H9 (cell line): Measurements from ENCODE around the gene BACH2. TPM values are rescaled to one million over a fixed set of nuclear protein-coding genes. Genes with fewer than 3 reads are reported as not detected.

Experiments used
- DNase-seq: peaks from one replicate; pipeline ENCODE4 v3.0.0-alpha.2; 2017
- H2AFZ ChIP-seq: one replicate; pipeline ENCODE4 v1.6.1; 2013; ENCODE audit warnings: mild to moderate bottlenecking, low read length, control low read depth, moderate library complexity
- H2AK5ac ChIP-seq: 2 replicates; pipeline ENCODE4 v1.6.1; 2013; ENCODE audit warnings: low read length, control low read depth, mixed read lengths; ENCODE audit not compliant: insufficient read length
- H2BK120ac ChIP-seq: one replicate; pipeline ENCODE4 v1.6.1; 2013; ENCODE audit warnings: low read depth, mild to moderate bottlenecking, low read length, control low read depth, inconsistent platforms; ENCODE audit not compliant: poor library complexity, severe bottlenecking
- H2BK12ac ChIP-seq: 2 replicates; pipeline ENCODE4 v1.6.1; 2013; ENCODE audit warnings: low read length, control low read depth, mixed read lengths, low read depth; ENCODE audit not compliant: insufficient read length
- H2BK15ac ChIP-seq: 2 replicates; pipeline ENCODE4 v1.6.1; 2013; ENCODE audit warnings: low read depth, low read length, control low read depth
- H2BK20ac ChIP-seq: one replicate; pipeline ENCODE4 v1.6.1; 2013; ENCODE audit warnings: low read depth, mild to moderate bottlenecking, low read length, control low read depth, inconsistent platforms; ENCODE audit not compliant: poor library complexity, severe bottlenecking
- H2BK5ac ChIP-seq: 2 replicates; pipeline ENCODE4 v1.6.1; 2013; ENCODE audit warnings: low read length, control low read depth, mixed read lengths; ENCODE audit not compliant: insufficient read length
- H3K14ac ChIP-seq: 2 replicates; pipeline ENCODE4 v1.6.1; 2013; ENCODE audit warnings: low read length, control low read depth; ENCODE audit not compliant: insufficient read depth
- H3K18ac ChIP-seq: 2 replicates; pipeline ENCODE4 v1.6.1; 2013; ENCODE audit warnings: low read depth, mild to moderate bottlenecking, mixed read lengths, low read length, control low read depth; ENCODE audit not compliant: insufficient read length
- H3K23ac ChIP-seq: 2 replicates; pipeline ENCODE4 v1.6.1; 2013; ENCODE audit warnings: low read length, control low read depth, mixed read lengths, low read depth; ENCODE audit not compliant: insufficient read length
- H3K23me2 ChIP-seq: 2 replicates; pipeline ENCODE4 v1.6.1; 2013; ENCODE audit warnings: low read depth, mild to moderate bottlenecking, mixed read lengths, low read length, control low read depth; ENCODE audit not compliant: insufficient read length, poor library complexity, severe bottlenecking
- H3K27ac ChIP-seq: 2 replicates; pipeline ENCODE4 v1.5.1; 2013; ENCODE audit warnings: low read length, control low read depth, mixed read lengths, low read depth; ENCODE audit not compliant: insufficient read length
- H3K27me3 ChIP-seq: 2 replicates; pipeline ENCODE4 v1.6.1; 2013; ENCODE audit warnings: low read length, control low read depth, inconsistent platforms; ENCODE audit not compliant: insufficient read depth
- H3K4ac ChIP-seq: 2 replicates; pipeline ENCODE4 v1.6.1; 2013; ENCODE audit warnings: low read depth, mild to moderate bottlenecking, control low read depth, inconsistent platforms, low read length, moderate library complexity
- H3K4me1 ChIP-seq: 2 replicates; pipeline ENCODE4 v1.6.1; 2013; ENCODE audit warnings: low read length, control low read depth, inconsistent platforms; ENCODE audit not compliant: insufficient read depth
- H3K4me2 ChIP-seq: 2 replicates; pipeline ENCODE4 v1.6.1; 2013; ENCODE audit warnings: low read length, control low read depth, mixed read lengths; ENCODE audit not compliant: insufficient read length, insufficient read depth
- H3K56ac ChIP-seq: 2 replicates; pipeline ENCODE4 v1.6.1; 2013; ENCODE audit warnings: low read depth, mild to moderate bottlenecking, mixed read lengths, low read length, control low read depth; ENCODE audit not compliant: insufficient read length
- H3K79me1 ChIP-seq: 2 replicates; pipeline ENCODE4 v1.6.1; 2013; ENCODE audit warnings: low read depth, mild to moderate bottlenecking, moderate library complexity, low read length, control low read depth, inconsistent platforms; ENCODE audit not compliant: insufficient read depth, poor library complexity, severe bottlenecking
- H3K79me2 ChIP-seq: 2 replicates; pipeline ENCODE4 v1.6.1; 2013; ENCODE audit warnings: low read length, control low read depth, inconsistent platforms; ENCODE audit not compliant: insufficient read depth
- H3K9ac ChIP-seq: 2 replicates; pipeline ENCODE4 v1.6.1; 2013; ENCODE audit warnings: low read length, control low read depth, mixed read lengths; ENCODE audit not compliant: insufficient read length; ENCODE audit errors: extremely low read depth
- H3K9me3 ChIP-seq: one replicate; pipeline ENCODE4 v1.6.1; 2013; ENCODE audit warnings: low read depth, low read length, inconsistent platforms; ENCODE audit not compliant: control insufficient read depth
- H3T11ph ChIP-seq: one replicate; pipeline ENCODE4 v1.6.1; 2013; ENCODE audit warnings: mild to moderate bottlenecking, low read length, control low read depth, inconsistent platforms
- H4K20me1 ChIP-seq: one replicate; pipeline ENCODE4 v1.6.1; 2013; ENCODE audit not compliant: control insufficient read depth, insufficient read length, insufficient read depth
- H4K5ac ChIP-seq: 2 replicates; pipeline ENCODE4 v1.6.1; 2013; ENCODE audit warnings: low read depth, mild to moderate bottlenecking, mixed read lengths, low read length, control low read depth; ENCODE audit not compliant: insufficient read length
- H4K8ac ChIP-seq: replicated peaks from 2 replicates; pipeline ENCODE4 v1.6.1; 2013; ENCODE audit warnings: low read length, control low read depth, mixed read lengths, low read depth; ENCODE audit not compliant: insufficient read length
- H4K91ac ChIP-seq: 2 replicates; pipeline ENCODE4 v1.6.1; 2013; ENCODE audit warnings: low read depth, mild to moderate bottlenecking, moderate library complexity, mixed read lengths, low read length, control low read depth; ENCODE audit not compliant: insufficient read length
- H3K27ac Mint-ChIP-seq, 3 experiments: 2 replicates in 2 of 3; 3 replicates in 1 of 3; pipeline ENCODE4 v1.8.0; 2020 to 2021; ENCODE audit warnings: mixed read lengths in 3 of 3, mild to moderate bottlenecking in 1 of 3, moderate library complexity in 1 of 3
- H3K27me3 Mint-ChIP-seq: 2 replicates; pipeline ENCODE4 v1.8.0; 2021; ENCODE audit warnings: low read depth, mild to moderate bottlenecking, moderate library complexity, mixed read lengths
- H3K36me3 Mint-ChIP-seq, 3 experiments: 2 replicates in 2 of 3; 3 replicates in 1 of 3; pipeline ENCODE4 v1.8.0; 2020 to 2021; ENCODE audit warnings: low read depth in 3 of 3, mixed read lengths in 3 of 3; ENCODE audit not compliant: insufficient read depth in 1 of 3
- H3K4me1 Mint-ChIP-seq, 2 experiments: 2 replicates each; pipeline ENCODE4 v1.8.0; 2020; ENCODE audit warnings: mixed read lengths in 2 of 2
- H3K4me3 Mint-ChIP-seq, 2 experiments: 2 replicates in 1 of 2; 3 replicates in 1 of 2; pipeline ENCODE4 v1.8.0; 2020 to 2021; ENCODE audit warnings: mild to moderate bottlenecking in 2 of 2, mixed read lengths in 2 of 2, moderate library complexity in 1 of 2
- H3K9me3 Mint-ChIP-seq, 2 experiments: 2 replicates in 1 of 2; 3 replicates in 1 of 2; pipeline ENCODE4 v1.8.0; 2020; ENCODE audit warnings: mild to moderate bottlenecking in 2 of 2, mixed read lengths in 2 of 2, moderate library complexity in 1 of 2
- CTCF ChIP-seq: fragments of 200-600 bp; sonication (generic); conservative IDR thresholded peaks from 3 replicates; pipeline ENCODE4 v1.8.0; 2021; ENCODE audit warnings: antibody characterized with exemption, mild to moderate bottlenecking
- whole genome bisulfite sequencing: extraction: QIAGEN DNeasy Blood & Tissue Kit; methylation state at CpG from one replicate; pipeline ENCODE4 v1.1.7; 2013; ENCODE audit warnings: missing lambda C conversion rate, low lambda C conversion rate, mixed read lengths; ENCODE audit not compliant: insufficient read length; ENCODE audit errors: extremely low coverage; 5-methylcytosine and 5-hydroxymethylcytosine counted together
- total RNA-seq: library from RNA; stranded (reverse); gene quantifications from 2 replicates; pipeline ENCODE4 v1.2.1, GENCODE V29; 2021

BACH2 gene
- total RNA-seq, 1 experiment from 2014 or later, result 2.0 TPM

- Histone ChIP-seq H3K14ac (no peak overlapping the region), H3K9me3 (peaks cover 16% of the 10 kb centered on the region), H3K4me2 (no peak overlapping the region), H3K9ac (no peak overlapping the region), H4K8ac (no peak overlapping the region), H3K23me2 (no peaks in the 10 kb centered on the region), H2BK20ac (no peak overlapping the region), H3K4me1 (no peaks in the 10 kb centered on the region), H3K79me1 (no peaks in the 10 kb centered on the region), H4K91ac (no peak overlapping the region), H2BK15ac (no peak overlapping the region), H2AK5ac (no peak overlapping the region), H3K79me2 (no peaks in the 10 kb centered on the region), H2BK120ac (no peak overlapping the region), H2BK5ac (no peak overlapping the region), H3K27ac (no peak overlapping the region), H2BK12ac (no peak overlapping the region), H3K23ac (no peak overlapping the region), H2AFZ (no peak overlapping the region), H3K4ac (no peak overlapping the region), H3K18ac (no peak overlapping the region), H3K27me3 (no peaks in the 10 kb centered on the region), H3K56ac (no peak overlapping the region), H4K5ac (no peak overlapping the region), H4K20me1 (no peaks in the 10 kb centered on the region), H3T11ph (no peak overlapping the region)
- peaks cover 7% of the 10 kb centered on the region in 2 experiments; a peak in 2 of 4 replicates for H3K4me1 Mint-ChIP-seq
- WGBS, result no CpG with 5 or more reads among the region's 4 CpGs
- peaks cover 13 to 22% (median 15%) of the 10 kb centered on the region in 3 experiments for H3K36me3 Mint-ChIP-seq
- H3K9me3 Mint-ChIP-seq, result peaks cover 15 to 18% of the 10 kb centered on the region in 2 experiments
- no peak overlapping the region for H3K4me3 Mint-ChIP-seq
- no peak for DNase-seq
- no peak overlapping the region for H3K27ac Mint-ChIP-seq
- no peak for TF ChIP-seq CTCF
- H3K27me3 Mint-ChIP-seq, result no peaks in the 10 kb centered on the region
These were observed 102.2 kb downstream of the BACH2 start for GRCh38 chr6:90194371-90194841.
